Upper lobe of left lung (tissue), 6 donors: ENCODE measurements around the gene FOXD1. TPM values are rescaled to one million over a fixed set of nuclear protein-coding genes. Genes with fewer than 3 reads are reported as not detected.
"Not testable (repeated sequence)": the region's sequence is repeated elsewhere in the genome, so short reads cannot be mapped to it uniquely, and the experiment has no call there.

ENCODE experiments used
- ATAC-seq, 2 donors: fragments of 200-7000 bp; cut with Tn5 transposase; one replicate each; pipeline ENCODE4 v1.9.1; 2022; ENCODE audit warnings: mild to moderate bottlenecking in 2 of 2, moderate library complexity in 2 of 2; ENCODE audit not compliant: low FRiP score in 2 of 2
- DNase-seq, 2 donors: peaks; one replicate each; pipeline ENCODE4 v3.0.0-alpha.2; 2019 to 2020
- H3K27ac ChIP-seq, 4 donors: fragments of 200-600 bp; sonication (generic); one replicate each; pipeline ENCODE4 v1.5.1; 2016 to 2019
- H3K27me3 ChIP-seq, 4 donors: fragments of 200-600 bp; sonication (generic); one replicate each; pipeline ENCODE4 v1.5.1; 2017 to 2019
- H3K36me3 ChIP-seq, 4 donors: fragments of 200-600 bp; sonication (generic); one replicate each; pipeline ENCODE4 v1.5.1; 2016 to 2019
- H3K4me1 ChIP-seq, 4 donors: fragments of 200-600 bp; sonication (generic); one replicate each; pipeline ENCODE4 v1.5.1; 2018 to 2019
- H3K4me3 ChIP-seq, 4 donors: fragments of 200-600 bp; sonication (generic); one replicate each; pipeline ENCODE4 v1.5.1; 2017 to 2019; ENCODE audit warnings: mild to moderate bottlenecking in 2 of 4, moderate library complexity in 1 of 4
- H3K9me3 ChIP-seq, 4 donors: fragments of 200-600 bp; sonication (generic); one replicate each; pipeline ENCODE4 v1.5.1; 2018 to 2019
- CTCF ChIP-seq, 6 experiments: fragments of 450-650 bp in 4 of 6; fragments of 200-600 bp in 2 of 6; sonication (generic) in 2 of 6; IDR thresholded peaks; one replicate each; pipeline ENCODE4 v1.5.1; 2016 to 2019; ENCODE audit warnings: antibody characterized with exemption in 6 of 6
- EP300 ChIP-seq, 4 donors: sonication (generic); formaldehyde crosslinking; IDR thresholded peaks; one replicate each; pipeline ENCODE4 v1.5.1; 2017; ENCODE audit warnings: antibody characterized with exemption in 4 of 4, control low read depth in 2 of 4
- POLR2A ChIP-seq, 4 donors: fragments of 450-650 bp; IDR thresholded peaks; one replicate each; pipeline ENCODE4 v1.5.1; 2016 to 2017; ENCODE audit warnings: antibody characterized with exemption in 4 of 4, mild to moderate bottlenecking in 2 of 4
- POLR2AphosphoS5 ChIP-seq, 2 donors: sonication (generic); formaldehyde crosslinking; IDR thresholded peaks; one replicate each; pipeline ENCODE4 v1.5.1; 2017; ENCODE audit warnings: antibody characterized with exemption in 2 of 2
- WGBS, 2 donors: methylation state at CpG; one replicate each; pipeline ENCODE4 v1.1.5; 2017 to 2018; 5-methylcytosine and 5-hydroxymethylcytosine counted together
- total RNA-seq, 6 donors: library from RNA; depleted of rRNA in 4 of 6; stranded (reverse); fragments of >200 nt in 4 of 6; gene quantifications; one replicate each; pipeline versions ENCODE4 v1.1.0 to v1.2.1, GENCODE V29; 2016 to 2021
- donor health status: DM: no; HTN: no; CAD: no; lungs with moderate emphysema.
- donor health status: DM: no; HTN: yes; CAD: no; lungs with severe emphysema.

FOXD1 gene
- total RNA-seq, 6 donors from 2014 or later = 0.54 to 0.79 (median 0.67) TPM; not detected in 2

- DNase-seq (no peak), ATAC-seq (no peak)
- Histone ChIP-seq H3K27ac (no peak overlapping the region), H3K36me3 (no peaks in the 10 kb centered on the region), H3K27me3 (no peaks in the 10 kb centered on the region), H3K4me1 (no peaks in the 10 kb centered on the region), H3K4me3 (no peak overlapping the region), H3K9me3 (no peaks in the 10 kb centered on the region)
- 67 to 80% methylated on average over 4 of the region's 4 CpGs for WGBS, 2 donors
- TF ChIP-seq EP300 (IDR thresholded peaks at IDR 0.05) = no peak
- no peak for TF ChIP-seq POLR2A (IDR thresholded peaks at IDR 0.05)
- no peak for TF ChIP-seq CTCF (IDR thresholded peaks at IDR 0.05)
- TF ChIP-seq POLR2AphosphoS5 (IDR thresholded peaks at IDR 0.05) = no peak
These were observed 39.2 kb upstream of the FOXD1 start for GRCh38 chr5:73487815-73488214.

- H3K27ac ChIP-seq, ATAC-seq, H3K4me3 ChIP-seq, H3K36me3 ChIP-seq, H3K9me3 ChIP-seq, DNase-seq, H3K27me3 ChIP-seq, H3K4me1 ChIP-seq: not testable (repeated sequence)
- 52 to 65% methylated on average over 4 of the region's 4 CpGs for WGBS, 2 donors
These were observed 38.7 kb upstream of the FOXD1 start for GRCh38 chr5:73487257-73487656.

- Histone ChIP-seq H3K4me1 (no peaks in the 10 kb centered on the region), H3K4me3 (no peak overlapping the region), H3K27ac (no peak overlapping the region), H3K27me3 (no peaks in the 10 kb centered on the region), H3K36me3 (no peaks in the 10 kb centered on the region), H3K9me3 (no peaks in the 10 kb centered on the region)
- TF ChIP-seq POLR2AphosphoS5 (IDR thresholded peaks at IDR 0.05) (no peak), POLR2A (IDR thresholded peaks at IDR 0.05) (no peak), EP300 (IDR thresholded peaks at IDR 0.05) (no peak), CTCF (IDR thresholded peaks at IDR 0.05) (no peak)
- ATAC-seq (no peak), DNase-seq (no peak)
- 60 to 69% methylated on average over 3 of the region's 3 CpGs for WGBS, 2 donors
These were observed 37.7 kb upstream of the FOXD1 start for GRCh38 chr5:73486119-73486899.

DNA sequence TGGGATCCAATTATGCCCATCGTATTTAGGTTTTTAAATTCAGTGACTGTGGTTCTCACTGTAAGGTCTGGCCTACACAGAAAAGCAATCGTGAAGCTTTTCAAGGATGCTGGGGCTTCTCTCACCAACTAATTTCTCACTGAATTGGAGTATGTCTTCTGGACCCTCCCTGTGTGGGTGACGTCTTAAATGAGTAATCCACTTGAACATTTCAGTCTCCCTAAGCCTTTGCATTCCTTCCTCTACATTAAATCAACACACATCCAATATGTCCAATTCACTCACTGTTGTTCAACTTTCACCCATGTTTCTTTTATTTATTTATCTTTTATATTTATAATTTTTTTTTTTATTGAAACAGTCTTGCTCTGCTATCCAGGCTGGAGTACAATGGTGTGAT lies 37.1 kb upstream of the FOXD1 start:
- no peak for TF ChIP-seq POLR2AphosphoS5 (IDR thresholded peaks at IDR 0.05)
- no peak for TF ChIP-seq POLR2A (IDR thresholded peaks at IDR 0.05)
- TF ChIP-seq EP300 (IDR thresholded peaks at IDR 0.05) = no peak
- no peak for TF ChIP-seq CTCF (IDR thresholded peaks at IDR 0.05)
- no peak for DNase-seq

GRCh38 chr5:73484511-73484910 lies 35.9 kb upstream of the FOXD1 start:
- ATAC-seq (no peak), DNase-seq (no peak)
- Histone ChIP-seq H3K4me3 (no peak overlapping the region), H3K4me1 (no peaks in the 10 kb centered on the region), H3K27me3 (no peaks in the 10 kb centered on the region), H3K9me3 (no peaks in the 10 kb centered on the region), H3K27ac (no peak overlapping the region), H3K36me3 (no peaks in the 10 kb centered on the region)
- TF ChIP-seq POLR2AphosphoS5 (IDR thresholded peaks at IDR 0.05) = no peak
- WGBS, 2 donors = 88% methylated on average over 1 of the region's 1 CpG

More for the DNA sequence above, 37.1 kb upstream of the FOXD1 start:
- Histone ChIP-seq H3K4me3 (no peak overlapping the region), H3K36me3 (no peaks in the 10 kb centered on the region), H3K4me1 (no peaks in the 10 kb centered on the region), H3K27me3 (no peaks in the 10 kb centered on the region), H3K27ac (no peak overlapping the region), H3K9me3 (no peaks in the 10 kb centered on the region)
- no peak for ATAC-seq
- WGBS, 2 donors = 84 to 87% methylated on average over 3 of the region's 3 CpGs

GRCh38 chr5:73483676-73484075 lies 35.1 kb upstream of the FOXD1 start:
- no peaks in the 10 kb centered on the region for H3K27me3 ChIP-seq
- no peak overlapping the region for H3K4me3 ChIP-seq
- H3K27ac ChIP-seq = no peak overlapping the region
- 89 to 90% methylated on average over 4 of the region's 4 CpGs for WGBS, 2 donors
- ATAC-seq (no peak), DNase-seq (no peak)
- TF ChIP-seq POLR2AphosphoS5 (IDR thresholded peaks at IDR 0.05) (no peak), CTCF (IDR thresholded peaks at IDR 0.05) (no peak), POLR2A (IDR thresholded peaks at IDR 0.05) (no peak), EP300 (IDR thresholded peaks at IDR 0.05) (no peak)
- H3K4me1 ChIP-seq = no peaks in the 10 kb centered on the region
- no peaks in the 10 kb centered on the region for H3K9me3 ChIP-seq
- H3K36me3 ChIP-seq = no peaks in the 10 kb centered on the region
